MG63 (cell line): ENCODE results near the gene AK4. TPM values are rescaled to one million over a fixed set of nuclear protein-coding genes. Genes with fewer than 3 reads are reported as not detected.

Experiments
- DNase-seq: peaks from one replicate; pipeline ENCODE4 v3.0.0-alpha.2; 2020
- H3K27me3 ChIP-seq: fragments of 250-450 bp; sonication (Bioruptor Pico); 2 replicates; pipeline ENCODE4 v1.5.1; 2020; ENCODE audit warnings: mild to moderate bottlenecking, moderate library complexity
- H3K36me3 ChIP-seq: fragments of 250-450 bp; sonication (Bioruptor Pico); 2 replicates; pipeline ENCODE4 v1.5.1; 2020; ENCODE audit warnings: mild to moderate bottlenecking, moderate library complexity
- H3K4me3 ChIP-seq: fragments of 250-450 bp; sonication (Bioruptor Pico); 2 replicates; pipeline ENCODE4 v1.5.1; 2020; ENCODE audit warnings: mild to moderate bottlenecking, moderate library complexity
- H3K9me3 ChIP-seq: fragments of 250-450 bp; sonication (Bioruptor Pico); 2 replicates; pipeline ENCODE4 v1.5.1; 2020; ENCODE audit warnings: mild to moderate bottlenecking, moderate library complexity
- total RNA-seq: library from RNA; depleted of rRNA; stranded (reverse); fragments of >200 nt; shearing (Covaris generic); gene quantifications from 2 replicates; pipeline ENCODE4 v1.2.3, GENCODE V29; 2014; ENCODE audit warnings: low replicate concordance

Gene AK4
- total RNA-seq, 1 experiment from 2014 or later: 1.5 TPM

- no peaks in the 10 kb centered on the region for H3K36me3 ChIP-seq
- H3K27me3 ChIP-seq: no peaks in the 10 kb centered on the region
- DNase-seq: no peak
- H3K4me3 ChIP-seq: no peak overlapping the region
- H3K9me3 ChIP-seq: no peaks in the 10 kb centered on the region
Observed at GRCh38 chr1:65166572-65167305, 18.7 kb downstream of the AK4 start.

GRCh38 chr1:65167586-65168242, 19.7 kb downstream of the AK4 start:
- H3K27me3 ChIP-seq: no peaks in the 10 kb centered on the region
- no peaks in the 10 kb centered on the region for H3K9me3 ChIP-seq
- DNase-seq: no peak
- no peak overlapping the region for H3K4me3 ChIP-seq
- H3K36me3 ChIP-seq: no peaks in the 10 kb centered on the region

GRCh38 chr1:65168867-65169266, 20.9 kb downstream of the AK4 start:
- H3K27me3 ChIP-seq: no peaks in the 10 kb centered on the region
- H3K9me3 ChIP-seq: no peaks in the 10 kb centered on the region
- H3K4me3 ChIP-seq: no peak overlapping the region
- DNase-seq: no peak
- no peaks in the 10 kb centered on the region for H3K36me3 ChIP-seq

GRCh38 chr1:65170511-65171142, 22.6 kb downstream of the AK4 start:
- Histone ChIP-seq H3K36me3 (no peaks in the 10 kb centered on the region), H3K4me3 (no peak overlapping the region), H3K9me3 (no peaks in the 10 kb centered on the region), H3K27me3 (no peaks in the 10 kb centered on the region)
- DNase-seq: no peak

- Histone ChIP-seq H3K27me3 (no peaks in the 10 kb centered on the region), H3K9me3 (no peaks in the 10 kb centered on the region), H3K4me3 (no peak overlapping the region), H3K36me3 (no peaks in the 10 kb centered on the region)
- DNase-seq: no peak
Observed at GRCh38 chr1:65172936-65173690, 25.1 kb downstream of the AK4 start.

- Histone ChIP-seq H3K27me3 (no peaks in the 10 kb centered on the region), H3K36me3 (no peaks in the 10 kb centered on the region), H3K9me3 (no peaks in the 10 kb centered on the region), H3K4me3 (no peak overlapping the region)
- DNase-seq: peak; percentile 87
Observed at GRCh38 chr1:65174585-65174984, 26.6 kb downstream of the AK4 start.

GRCh38 chr1:65175171-65176055, 27.4 kb downstream of the AK4 start:
- H3K9me3 ChIP-seq: no peaks in the 10 kb centered on the region
- peak; percentile 42 for DNase-seq
- no peaks in the 10 kb centered on the region for H3K27me3 ChIP-seq
- H3K36me3 ChIP-seq: no peaks in the 10 kb centered on the region
- no peak overlapping the region for H3K4me3 ChIP-seq

- Histone ChIP-seq H3K4me3 (no peak overlapping the region), H3K9me3 (no peaks in the 10 kb centered on the region), H3K27me3 (no peaks in the 10 kb centered on the region), H3K36me3 (no peaks in the 10 kb centered on the region)
- no peak for DNase-seq
Observed at GRCh38 chr1:65176056-65176450, 28.1 kb downstream of the AK4 start.

GRCh38 chr1:65176591-65176990, 28.6 kb downstream of the AK4 start:
- H3K36me3 ChIP-seq: no peaks in the 10 kb centered on the region
- no peaks in the 10 kb centered on the region for H3K27me3 ChIP-seq
- no peaks in the 10 kb centered on the region for H3K9me3 ChIP-seq
- no peak overlapping the region for H3K4me3 ChIP-seq
- DNase-seq: no peak

GRCh38 chr1:65177457-65177856, 29.5 kb downstream of the AK4 start:
- DNase-seq: no peak
- Histone ChIP-seq H3K36me3 (no peaks in the 10 kb centered on the region), H3K27me3 (no peaks in the 10 kb centered on the region), H3K4me3 (no peak overlapping the region), H3K9me3 (no peaks in the 10 kb centered on the region)

- H3K27me3 ChIP-seq: no peaks in the 10 kb centered on the region
- no peaks in the 10 kb centered on the region for H3K9me3 ChIP-seq
Observed at GRCh38 chr1:65178235-65178634, 30.2 kb downstream of the AK4 start.

GRCh38 chr1:65179148-65179547, 31.1 kb downstream of the AK4 start:
- Histone ChIP-seq H3K27me3 (no peaks in the 10 kb centered on the region), H3K4me3 (no peak overlapping the region), H3K36me3 (no peaks in the 10 kb centered on the region), H3K9me3 (no peaks in the 10 kb centered on the region)
- no peak for DNase-seq

More at GRCh38 chr1:65178235-65178634, 30.2 kb downstream of the AK4 start:
- H3K4me3 ChIP-seq: no peak overlapping the region
- H3K36me3 ChIP-seq: no peaks in the 10 kb centered on the region
- DNase-seq: no peak

GRCh38 chr1:65180977-65181376, 33.0 kb downstream of the AK4 start:
- no peak overlapping the region for H3K4me3 ChIP-seq
- DNase-seq: no peak
- H3K27me3 ChIP-seq: no peaks in the 10 kb centered on the region
- no peaks in the 10 kb centered on the region for H3K9me3 ChIP-seq
- H3K36me3 ChIP-seq: no peaks in the 10 kb centered on the region

- Histone ChIP-seq H3K4me3 (no peak overlapping the region), H3K27me3 (no peaks in the 10 kb centered on the region), H3K9me3 (no peaks in the 10 kb centered on the region), H3K36me3 (no peaks in the 10 kb centered on the region)
- no peak for DNase-seq
Observed at GRCh38 chr1:65182658-65183268, 34.8 kb downstream of the AK4 start.

GRCh38 chr1:65189576-65190115, 41.6 kb downstream of the AK4 start:
- Histone ChIP-seq H3K4me3 (no peak overlapping the region), H3K27me3 (no peaks in the 10 kb centered on the region), H3K9me3 (no peaks in the 10 kb centered on the region), H3K36me3 (no peaks in the 10 kb centered on the region; the same call in 1 of the 2 replicates)
- no peak for DNase-seq

- Histone ChIP-seq H3K27me3 (no peaks in the 10 kb centered on the region), H3K4me3 (no peak overlapping the region), H3K36me3 (no peaks in the 10 kb centered on the region; the same call in 1 of the 2 replicates), H3K9me3 (no peaks in the 10 kb centered on the region)
- DNase-seq: no peak
Observed at GRCh38 chr1:65190229-65190628, 42.2 kb downstream of the AK4 start.
